K562 (cell line): ENCODE results near the gene DRAXIN. TPM values are rescaled to one million over a fixed set of nuclear protein-coding genes. Genes with fewer than 3 reads are reported as not detected.
A peak's percentile ranks its signal among the peaks of the same experiment; 100 is the strongest.

Experiments used
- ATF7 ChIP-seq: fragments of 450-650 bp; IDR thresholded peaks from 2 replicates; pipeline ENCODE4 v1.7.1; 2014; ENCODE audit warnings: mild to moderate bottlenecking, moderate library complexity
- CBFA2T2 ChIP-seq: fragments of 450-650 bp; conservative IDR thresholded peaks from 2 replicates; pipeline ENCODE4 v1.6.1; 2017; ENCODE audit warnings: mild to moderate bottlenecking
- CREB1 ChIP-seq, 2 experiments: sonication (generic) in 1 of 2; formaldehyde crosslinking in 1 of 2; IDR thresholded peaks; 2 replicates each; pipeline versions ENCODE4 v1.6.1 to v1.8.0; 2012 to 2022; ENCODE audit warnings: inconsistent platforms in 1 of 2, mild to moderate bottlenecking in 1 of 2, missing genetic modification reagents in 1 of 2, moderate library complexity in 1 of 2
- CXXC5 ChIP-seq: fragments of 250-450 bp; sonication (Bioruptor Pico); IDR thresholded peaks from 2 replicates; pipeline ENCODE4 v1.8.0; 2022; ENCODE audit warnings: inconsistent platforms, mild to moderate bottlenecking, moderate library complexity
- GABPB1 ChIP-seq: sonication (generic); formaldehyde crosslinking; IDR thresholded peaks from 2 replicates; pipeline ENCODE4 v1.8.0; 2022; ENCODE audit warnings: mild to moderate bottlenecking, missing genetic modification reagents
- GTF2B ChIP-seq: IDR thresholded peaks from 2 replicates; pipeline ENCODE4 v1.6.1; 2011; ENCODE audit not compliant: insufficient read length; ENCODE audit errors: extremely low read depth
- MIER1 ChIP-seq: fragments of 450-650 bp; IDR thresholded peaks from 2 replicates; pipeline ENCODE4 v1.6.1; 2016; ENCODE audit warnings: antibody characterized with exemption, mild to moderate bottlenecking, low read depth
- NFRKB ChIP-seq: fragments of 450-650 bp; IDR thresholded peaks from 2 replicates; pipeline ENCODE4 v1.6.1; 2016; ENCODE audit warnings: low read depth
- NR1H2 ChIP-seq: sonication (generic); formaldehyde crosslinking; IDR thresholded peaks from 2 replicates; pipeline ENCODE4 v1.4.0; 2020; ENCODE audit warnings: mild to moderate bottlenecking, missing genetic modification reagents
- NR2F6 ChIP-seq: fragments of 450-650 bp; formaldehyde crosslinking; IDR thresholded peaks from 2 replicates; pipeline ENCODE4 v1.4.0; 2020; ENCODE audit warnings: mild to moderate bottlenecking
- RAD21 ChIP-seq, 2 experiments: fragments of 250-450 bp in 1 of 2; fragments of 450-650 bp in 1 of 2; sonication (Bioruptor Pico) in 1 of 2; formaldehyde crosslinking in 1 of 2; IDR thresholded peaks in 1 of 2; conservative IDR thresholded peaks in 1 of 2; 2 replicates each; pipeline versions ENCODE4 v1.4.0 to v1.8.0; 2020 to 2022; ENCODE audit warnings: mild to moderate bottlenecking in 2 of 2, moderate library complexity in 1 of 2
- RBFOX2 ChIP-seq: fragments of 200-400 bp; formaldehyde crosslinking; IDR thresholded peaks from 2 replicates; pipeline ENCODE4 v1.6.1; 2017; ENCODE audit warnings: low read depth, mild to moderate bottlenecking, low read length, moderate library complexity
- SAP30 ChIP-seq: fragments of 200-600 bp; sonication (generic); IDR thresholded peaks from 2 replicates; pipeline ENCODE4 v1.6.1; 2012; ENCODE audit warnings: borderline replicate concordance, low read depth, mild to moderate bottlenecking, moderate library complexity, low read length, control low read depth, inconsistent platforms; ENCODE audit not compliant: insufficient read depth, poor library complexity, severe bottlenecking
- TAL1 ChIP-seq: fragments of 450-650 bp; IDR thresholded peaks from 2 replicates; pipeline ENCODE4 v1.6.1; 2016; ENCODE audit warnings: mild to moderate bottlenecking
- TCF3 ChIP-seq: sonication (generic); formaldehyde crosslinking; IDR thresholded peaks from 2 replicates; pipeline ENCODE4 v1.4.0; 2020; ENCODE audit warnings: mild to moderate bottlenecking, missing genetic modification reagents
- ZBTB7A ChIP-seq: IDR thresholded peaks from 2 replicates; pipeline ENCODE4 v1.6.1; 2011; ENCODE audit warnings: low read depth, mild to moderate bottlenecking, low read length, moderate library complexity, borderline replicate concordance; ENCODE audit not compliant: control insufficient read depth
- ZFP91 ChIP-seq: sonication (generic); formaldehyde crosslinking; IDR thresholded peaks from 2 replicates; pipeline ENCODE4 v1.8.0; 2022; ENCODE audit warnings: mild to moderate bottlenecking, missing genetic modification reagents
- ZNF12 ChIP-seq: sonication (generic); formaldehyde crosslinking; IDR thresholded peaks from 2 replicates; pipeline ENCODE4 v1.4.0; 2020; ENCODE audit warnings: mild to moderate bottlenecking, missing genetic modification reagents
- ZNF592 ChIP-seq: fragments of 450-650 bp; IDR thresholded peaks from 2 replicates; pipeline ENCODE4 v1.6.1; 2017; ENCODE audit warnings: antibody characterized with exemption, mild to moderate bottlenecking
- polyA plus RNA-seq, 8 experiments: library from polyadenylated mRNA; depleted of rRNA in 4 of 8; stranded (reverse) in 5 of 8; unstranded in 3 of 8; fragments of >200 nt; fragmentation: Nextera tagmentation in 2 of 8; fragmentation: Illumina TruSeq in 1 of 8; extraction: Ambion mirVana in 2 of 8; extraction: Trizol in 1 of 8; gene quantifications; 2 replicates each; pipeline versions ENCODE4 v1.2.1 to v1.2.3, GENCODE V29; 2011 to 2014; ENCODE audit warnings: inconsistent platforms in 1 of 8, missing spikeins in 1 of 8
- total RNA-seq, 7 experiments: library from RNA; depleted of rRNA in 6 of 7; stranded (reverse); fragments of >200 nt in 6 of 7; fragmentation: Illumina TruSeq in 2 of 7; extraction: Trizol in 2 of 7; gene quantifications; 2 replicates each; pipeline versions ENCODE4 v1.2.1 to v1.2.3, GENCODE V29; 2011 to 2021; ENCODE audit warnings: low replicate concordance in 1 of 7

DRAXIN gene
- total and polyA plus RNA-seq, 9 of the 15 experiments (the other 6 are each of a cell fraction or from before 2014, with no cell fraction given), result 0.01 to 0.04 (median 0.01) TPM; not detected in 6

GRCh38 chr1:11752359-11753088, 61.0 kb downstream of the DRAXIN start (continued):
- no peak for TF ChIP-seq NFRKB
- TF ChIP-seq ATF7, result peak; percentile 79
- 0 out of 2 replicates have a peak, but pooled peaks have one; percentile 10 for TF ChIP-seq TCF3 (CRISPR knock-in tag)
- no peak for TF ChIP-seq GTF2B
- peak in 1 of 2 experiments; percentile 7; a peak in 1 of 4 replicates for TF ChIP-seq RAD21 (CRISPR knock-in tag; conservative IDR thresholded peaks at IDR 0.05 in 1 of 2, IDR thresholded peaks at IDR 0.05 in 1 of 2)
- TF ChIP-seq ZNF592, result peak; percentile 51; the same call in 1 of the 2 replicates
- peak; percentile 31; the same call in 1 of the 2 replicates for TF ChIP-seq TAL1
- TF ChIP-seq CREB1 (IDR thresholded peaks at IDR 0.05), result no peak
- TF ChIP-seq CREB1 (CRISPR knock-in tag; IDR thresholded peaks at IDR 0.05), result peak; percentile 34; the same call in 1 of the 2 replicates
- 0 out of 2 replicates have a peak, but pooled peaks have one; percentile 25 for TF ChIP-seq ZBTB7A
- TF ChIP-seq SAP30, result peak; percentile 3
- TF ChIP-seq NR1H2, result no peak
- TF ChIP-seq ZNF12 (CRISPR knock-in tag), result no peak
- peak; percentile 27; the same call in 1 of the 2 replicates for TF ChIP-seq RBFOX2
- TF ChIP-seq ZFP91 (CRISPR knock-in tag), result 0 out of 2 replicates have a peak, but pooled peaks have one; percentile 42
- TF ChIP-seq NR2F6, result no peak
- TF ChIP-seq MIER1, result peak; percentile 43; the same call in 1 of the 2 replicates
- TF ChIP-seq GABPB1 (CRISPR knock-in tag), result 0 out of 2 replicates have a peak, but pooled peaks have one; percentile 37
- 0 out of 2 replicates have a peak, but pooled peaks have one; percentile 27 for TF ChIP-seq CXXC5
- 0 out of 2 replicates have a peak, but pooled peaks have one; percentile 22 for TF ChIP-seq CBFA2T2
